Natural killer cell (primary cell): ENCODE data around the gene CACNA2D4. TPM values are rescaled to one million over a fixed set of nuclear protein-coding genes. Genes with fewer than 3 reads are reported as not detected.

Experiments used
- ATAC-seq, 3 donors: fragments of 150-1000 bp in 2 of 3; fragments of 200-7000 bp in 1 of 3; cut with Tn5 transposase; 1 replicate in 1 of 3; 2 replicates in 2 of 3; pipeline ENCODE4 v1.10.0; 2021; ENCODE audit warnings: mild to moderate bottlenecking in 2 of 3, moderate library complexity in 2 of 3
- DNase-seq, 2 donors: peaks; one replicate each; pipeline versions ENCODE4 v3.0.0 to v3.0.0-alpha.2; 2013 to 2021; ENCODE audit warnings: mixed read lengths in 1 of 2
- H3K27ac ChIP-seq: one replicate; pipeline ENCODE4 v1.5.1; 2013; ENCODE audit warnings: mild to moderate bottlenecking, low read length
- H3K27me3 ChIP-seq: one replicate; pipeline ENCODE4 v1.6.1; 2013; ENCODE audit warnings: low read length; ENCODE audit not compliant: control insufficient read depth, insufficient read depth
- H3K36me3 ChIP-seq: one replicate; pipeline ENCODE4 v1.6.1; 2013; ENCODE audit warnings: low read length; ENCODE audit not compliant: control insufficient read depth, insufficient read depth
- H3K4me1 ChIP-seq: one replicate; pipeline ENCODE4 v1.6.1; 2013; ENCODE audit warnings: low read length; ENCODE audit not compliant: control insufficient read depth, insufficient read depth
- H3K4me3 ChIP-seq: one replicate; pipeline ENCODE4 v1.5.1; 2013; ENCODE audit warnings: low read length
- H3K9me3 ChIP-seq: one replicate; pipeline ENCODE4 v1.6.1; 2013; ENCODE audit warnings: low read length; ENCODE audit not compliant: control insufficient read depth, insufficient read depth
- H3K27ac Mint-ChIP-seq, 2 donors: one replicate each; pipeline ENCODE4 v1.8.0; 2022; ENCODE audit warnings: mild to moderate bottlenecking in 2 of 2, mixed read lengths in 2 of 2, moderate library complexity in 1 of 2
- H3K27me3 Mint-ChIP-seq, 2 donors: one replicate each; pipeline ENCODE4 v1.8.0; 2022; ENCODE audit warnings: low read depth in 2 of 2, mixed read lengths in 2 of 2
- H3K36me3 Mint-ChIP-seq: one replicate; pipeline ENCODE4 v1.8.0; 2022; ENCODE audit warnings: mixed read lengths
- H3K4me1 Mint-ChIP-seq, 2 donors: one replicate each; pipeline ENCODE4 v1.8.0; 2022; ENCODE audit warnings: mixed read lengths in 2 of 2
- H3K4me3 Mint-ChIP-seq: one replicate; pipeline ENCODE4 v1.8.0; 2022; ENCODE audit warnings: mild to moderate bottlenecking, moderate library complexity, mixed read lengths
- H3K9me3 Mint-ChIP-seq, 2 donors: one replicate each; pipeline ENCODE4 v1.8.0; 2022; ENCODE audit warnings: mixed read lengths in 2 of 2
- WGBS: methylation state at CpG from one replicate; pipeline ENCODE4 v1.1.7; 2013; ENCODE audit warnings: missing lambda C conversion rate; ENCODE audit not compliant: insufficient coverage; 5-methylcytosine and 5-hydroxymethylcytosine counted together
- intact Hi-C: fragments of 100-400 bp; cut with micrococcal nuclease; formaldehyde crosslinking; loops from one replicate; pipeline ENCODE4 v1.14.2; 2022
- total RNA-seq, 4 donors: library from RNA; stranded (reverse); fragments of 120-200 nt in 1 of 4; gene quantifications; one replicate each; pipeline versions ENCODE4 v1.2.3 to v1.2.4, GENCODE V29; 2013 to 2022
- TF ChIP-seq, protein P1 (sequence below): fragments of 200-600 bp; IDR thresholded peaks from one replicate; pipeline ENCODE4 v1.8.0; 2022; ENCODE audit warnings: antibody characterized with exemption

CACNA2D4 gene
- total RNA-seq, 3 donors from 2014 or later (not counting 1 experiment from before 2014, with no cell fraction given), result 26.5 to 49.6 (median 34.9) TPM

DNA sequence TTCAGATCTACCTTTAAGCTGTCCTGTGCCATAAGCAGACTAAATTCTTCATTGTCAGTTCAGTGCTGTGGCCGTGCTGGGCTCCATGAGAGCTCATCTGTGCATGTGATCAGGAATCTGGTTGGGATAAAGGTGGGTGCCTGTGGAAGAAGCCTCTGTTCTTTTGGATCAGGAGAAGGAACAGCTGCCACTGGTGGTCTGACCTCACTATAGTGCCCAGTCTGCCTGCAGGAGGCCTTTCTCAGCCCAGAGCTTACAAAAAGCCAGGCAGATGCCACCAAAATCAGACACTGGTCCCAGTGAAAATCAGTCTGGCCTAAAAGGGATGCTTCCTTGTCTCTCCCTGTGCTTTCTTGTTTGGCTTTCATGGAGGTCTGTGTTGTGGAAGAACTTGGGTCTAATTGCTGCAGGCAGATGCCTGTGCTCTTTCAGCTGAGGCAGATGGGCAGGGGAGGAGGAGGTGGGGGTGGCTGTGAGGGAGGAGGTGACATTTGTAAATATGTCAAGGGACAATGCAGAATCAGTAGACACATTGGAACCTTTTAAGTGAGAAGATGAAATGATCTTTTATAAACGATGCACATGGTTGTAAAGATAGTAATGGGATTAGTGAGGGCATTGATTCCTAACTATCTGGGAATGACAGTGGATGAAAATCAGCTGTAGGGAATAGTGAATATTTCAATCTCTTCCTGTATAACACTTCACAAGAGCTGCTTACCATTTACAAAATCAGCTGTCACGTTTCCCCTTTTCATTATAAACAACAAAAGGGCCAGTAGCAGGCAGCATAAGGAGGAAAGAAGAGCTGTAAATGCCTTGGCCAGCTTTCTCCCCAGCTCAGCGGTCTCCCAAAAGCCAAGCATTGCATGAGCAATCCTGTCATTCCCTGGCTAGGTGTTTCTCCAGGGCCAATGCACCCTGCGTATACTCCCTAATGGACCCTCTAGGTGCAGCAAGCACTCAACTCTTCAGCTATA lies 44.6 kb downstream of the CACNA2D4 start:
- Histone ChIP-seq H3K36me3 (no peaks in the 10 kb centered on the region), H3K4me1 (no peaks in the 10 kb centered on the region), H3K9me3 (no peaks in the 10 kb centered on the region), H3K4me3 (no peak overlapping the region), H3K27me3 (no peaks in the 10 kb centered on the region), H3K27ac (no peak overlapping the region)
- TF ChIP-seq, protein P1, sequence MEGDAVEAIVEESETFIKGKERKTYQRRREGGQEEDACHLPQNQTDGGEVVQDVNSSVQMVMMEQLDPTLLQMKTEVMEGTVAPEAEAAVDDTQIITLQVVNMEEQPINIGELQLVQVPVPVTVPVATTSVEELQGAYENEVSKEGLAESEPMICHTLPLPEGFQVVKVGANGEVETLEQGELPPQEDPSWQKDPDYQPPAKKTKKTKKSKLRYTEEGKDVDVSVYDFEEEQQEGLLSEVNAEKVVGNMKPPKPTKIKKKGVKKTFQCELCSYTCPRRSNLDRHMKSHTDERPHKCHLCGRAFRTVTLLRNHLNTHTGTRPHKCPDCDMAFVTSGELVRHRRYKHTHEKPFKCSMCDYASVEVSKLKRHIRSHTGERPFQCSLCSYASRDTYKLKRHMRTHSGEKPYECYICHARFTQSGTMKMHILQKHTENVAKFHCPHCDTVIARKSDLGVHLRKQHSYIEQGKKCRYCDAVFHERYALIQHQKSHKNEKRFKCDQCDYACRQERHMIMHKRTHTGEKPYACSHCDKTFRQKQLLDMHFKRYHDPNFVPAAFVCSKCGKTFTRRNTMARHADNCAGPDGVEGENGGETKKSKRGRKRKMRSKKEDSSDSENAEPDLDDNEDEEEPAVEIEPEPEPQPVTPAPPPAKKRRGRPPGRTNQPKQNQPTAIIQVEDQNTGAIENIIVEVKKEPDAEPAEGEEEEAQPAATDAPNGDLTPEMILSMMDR, result no peak
- Mint-ChIP-seq H3K4me3 (no peak overlapping the region), H3K4me1 (no peaks in the 10 kb centered on the region), H3K9me3 (peaks cover 0 to 5% of the 10 kb centered on the region in 2 donors), H3K27ac (no peak overlapping the region), H3K36me3 (no peaks in the 10 kb centered on the region), H3K27me3 (peaks cover 0 to 14% of the 10 kb centered on the region in 2 donors)
- DNase-seq (no peak), ATAC-seq (no peak)
- WGBS, result 84% methylated on average over 5 of the region's 5 CpGs
- intact Hi-C loops, result no loop called here

DNA sequence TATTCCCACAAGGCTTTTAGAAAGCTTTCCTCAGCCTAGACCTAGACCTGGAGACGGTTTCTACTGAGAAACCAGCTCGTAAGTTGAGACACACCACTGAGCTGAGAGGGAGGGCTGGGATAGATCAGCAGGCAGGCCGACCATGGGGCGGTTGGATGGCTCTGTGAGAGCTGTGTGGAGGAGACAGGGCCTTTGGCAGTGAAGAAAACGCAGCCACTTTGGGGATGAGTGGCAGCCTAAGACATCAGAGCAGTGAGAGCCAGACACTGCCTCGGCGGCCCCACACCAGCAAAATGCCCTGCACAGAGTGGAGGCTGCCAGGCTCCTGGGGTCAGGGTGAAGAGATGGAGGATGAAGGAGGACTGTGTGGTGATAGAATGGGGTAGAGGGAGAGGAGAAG lies 46.0 kb downstream of the CACNA2D4 start:
- no peaks in the 10 kb centered on the region for H3K27me3 ChIP-seq
- no peak overlapping the region for H3K4me3 Mint-ChIP-seq
- no peak overlapping the region for H3K27ac ChIP-seq
- ATAC-seq, result no peak
- H3K36me3 Mint-ChIP-seq, result no peaks in the 10 kb centered on the region
- no peaks in the 10 kb centered on the region for H3K4me1 ChIP-seq
- TF ChIP-seq, protein P1, result no peak
- no peak overlapping the region for H3K27ac Mint-ChIP-seq
- H3K9me3 Mint-ChIP-seq, result peaks cover 0 to 5% of the 10 kb centered on the region in 2 donors
- H3K9me3 ChIP-seq, result no peaks in the 10 kb centered on the region
- intact Hi-C loops, result no loop called here
- H3K27me3 Mint-ChIP-seq, result peaks cover 14 to 20% of the 10 kb centered on the region in 2 donors
- no peak for DNase-seq
- 95% methylated on average over 7 of the region's 7 CpGs for WGBS
- no peaks in the 10 kb centered on the region for H3K4me1 Mint-ChIP-seq
- H3K36me3 ChIP-seq, result no peaks in the 10 kb centered on the region
- H3K4me3 ChIP-seq, result no peak overlapping the region

DNA sequence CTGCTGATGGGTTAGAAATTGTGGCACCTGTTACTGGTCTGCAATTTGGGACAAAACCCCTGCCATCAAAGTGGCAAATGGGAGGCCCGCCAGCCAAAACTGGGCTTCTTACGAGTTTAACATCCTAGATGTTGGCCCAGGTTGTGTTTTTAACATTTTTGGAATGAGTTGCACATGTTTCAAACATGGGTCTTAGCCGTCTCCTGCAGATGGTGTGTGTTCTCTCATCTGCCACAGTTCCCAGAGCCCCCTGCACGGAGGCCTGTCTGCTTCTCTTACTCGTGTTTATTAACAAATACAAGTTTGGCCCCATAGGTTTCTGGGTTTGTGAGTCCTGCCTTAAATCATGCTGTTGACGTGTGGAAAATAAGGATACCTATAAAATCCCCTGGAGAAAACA lies 46.5 kb downstream of the CACNA2D4 start:
- H3K4me1 Mint-ChIP-seq, result no peaks in the 10 kb centered on the region
- H3K4me3 Mint-ChIP-seq, result no peak overlapping the region
- Histone ChIP-seq H3K27me3 (no peaks in the 10 kb centered on the region), H3K9me3 (no peaks in the 10 kb centered on the region), H3K4me1 (no peaks in the 10 kb centered on the region), H3K36me3 (no peaks in the 10 kb centered on the region), H3K27ac (no peak overlapping the region), H3K4me3 (no peak overlapping the region)
- WGBS, result 94% methylated on average over 6 of the region's 6 CpGs
- H3K36me3 Mint-ChIP-seq, result no peaks in the 10 kb centered on the region
- intact Hi-C loops, result no loop called here
- peaks cover 18 to 24% of the 10 kb centered on the region in 2 donors for H3K27me3 Mint-ChIP-seq
- peaks cover 0 to 5% of the 10 kb centered on the region in 2 donors for H3K9me3 Mint-ChIP-seq
- H3K27ac Mint-ChIP-seq, result no peak overlapping the region
- TF ChIP-seq, protein P1, result no peak
- ATAC-seq (no peak), DNase-seq (no peak)
